Measurements from ENCODE around the gene CCDC24.

- no peak for TF ChIP-seq CTCF (conservative IDR thresholded peaks at IDR 0.05)
- no peak for TF ChIP-seq ZFX (IDR thresholded peaks at IDR 0.05)
Observed at GRCh38 chr1:44024031-44024902, 32.9 kb downstream of the CCDC24 start.
